ENCODE results near the gene XCL1.

DNA sequence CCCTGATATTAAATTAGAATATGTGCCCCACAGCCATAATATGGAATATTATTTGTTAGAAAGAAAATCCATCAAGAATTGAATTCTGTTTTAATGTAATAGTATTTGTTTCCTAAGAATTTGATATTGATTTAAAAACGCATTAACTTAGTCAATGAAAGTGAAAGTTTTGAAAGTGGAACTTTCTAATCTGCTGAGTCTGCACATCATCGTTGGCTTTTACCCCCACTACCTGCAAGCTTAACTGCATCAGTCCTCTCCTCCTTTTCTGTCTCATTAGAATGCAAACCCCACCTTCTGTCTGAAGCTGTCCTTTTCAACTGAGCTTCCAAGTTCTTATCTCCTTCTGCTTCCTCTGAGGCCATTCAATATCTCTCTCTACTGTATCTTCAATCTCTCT is 42.5 kb downstream of the XCL1 start:
- TF ChIP-seq POLR2AphosphoS5 (IDR thresholded peaks at IDR 0.05), result no peak
- no peak for TF ChIP-seq POLR2A (IDR thresholded peaks at IDR 0.05)
- TF ChIP-seq, protein P1, sequence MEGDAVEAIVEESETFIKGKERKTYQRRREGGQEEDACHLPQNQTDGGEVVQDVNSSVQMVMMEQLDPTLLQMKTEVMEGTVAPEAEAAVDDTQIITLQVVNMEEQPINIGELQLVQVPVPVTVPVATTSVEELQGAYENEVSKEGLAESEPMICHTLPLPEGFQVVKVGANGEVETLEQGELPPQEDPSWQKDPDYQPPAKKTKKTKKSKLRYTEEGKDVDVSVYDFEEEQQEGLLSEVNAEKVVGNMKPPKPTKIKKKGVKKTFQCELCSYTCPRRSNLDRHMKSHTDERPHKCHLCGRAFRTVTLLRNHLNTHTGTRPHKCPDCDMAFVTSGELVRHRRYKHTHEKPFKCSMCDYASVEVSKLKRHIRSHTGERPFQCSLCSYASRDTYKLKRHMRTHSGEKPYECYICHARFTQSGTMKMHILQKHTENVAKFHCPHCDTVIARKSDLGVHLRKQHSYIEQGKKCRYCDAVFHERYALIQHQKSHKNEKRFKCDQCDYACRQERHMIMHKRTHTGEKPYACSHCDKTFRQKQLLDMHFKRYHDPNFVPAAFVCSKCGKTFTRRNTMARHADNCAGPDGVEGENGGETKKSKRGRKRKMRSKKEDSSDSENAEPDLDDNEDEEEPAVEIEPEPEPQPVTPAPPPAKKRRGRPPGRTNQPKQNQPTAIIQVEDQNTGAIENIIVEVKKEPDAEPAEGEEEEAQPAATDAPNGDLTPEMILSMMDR (IDR thresholded peaks at IDR 0.05 in 8 of 11, conservative IDR thresholded peaks at IDR 0.05 in 3 of 11), result no peak
